Activated CD4-positive, alpha-beta T cell treated with anti-CD3 and anti-CD28 coated beads, Interleukin-2, amount 50 U/mL, for 48 hours (primary cell): ENCODE results near the gene E2F4.
A peak's percentile ranks its signal among the peaks of the same experiment; 100 is the strongest.

ENCODE experiments used
- DNase-seq, 2 experiments: peaks; one replicate each; pipeline ENCODE4 v3.0.0-alpha.2; 2020

The E2F4 gene, protein sequence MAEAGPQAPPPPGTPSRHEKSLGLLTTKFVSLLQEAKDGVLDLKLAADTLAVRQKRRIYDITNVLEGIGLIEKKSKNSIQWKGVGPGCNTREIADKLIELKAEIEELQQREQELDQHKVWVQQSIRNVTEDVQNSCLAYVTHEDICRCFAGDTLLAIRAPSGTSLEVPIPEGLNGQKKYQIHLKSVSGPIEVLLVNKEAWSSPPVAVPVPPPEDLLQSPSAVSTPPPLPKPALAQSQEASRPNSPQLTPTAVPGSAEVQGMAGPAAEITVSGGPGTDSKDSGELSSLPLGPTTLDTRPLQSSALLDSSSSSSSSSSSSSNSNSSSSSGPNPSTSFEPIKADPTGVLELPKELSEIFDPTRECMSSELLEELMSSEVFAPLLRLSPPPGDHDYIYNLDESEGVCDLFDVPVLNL

DNA sequence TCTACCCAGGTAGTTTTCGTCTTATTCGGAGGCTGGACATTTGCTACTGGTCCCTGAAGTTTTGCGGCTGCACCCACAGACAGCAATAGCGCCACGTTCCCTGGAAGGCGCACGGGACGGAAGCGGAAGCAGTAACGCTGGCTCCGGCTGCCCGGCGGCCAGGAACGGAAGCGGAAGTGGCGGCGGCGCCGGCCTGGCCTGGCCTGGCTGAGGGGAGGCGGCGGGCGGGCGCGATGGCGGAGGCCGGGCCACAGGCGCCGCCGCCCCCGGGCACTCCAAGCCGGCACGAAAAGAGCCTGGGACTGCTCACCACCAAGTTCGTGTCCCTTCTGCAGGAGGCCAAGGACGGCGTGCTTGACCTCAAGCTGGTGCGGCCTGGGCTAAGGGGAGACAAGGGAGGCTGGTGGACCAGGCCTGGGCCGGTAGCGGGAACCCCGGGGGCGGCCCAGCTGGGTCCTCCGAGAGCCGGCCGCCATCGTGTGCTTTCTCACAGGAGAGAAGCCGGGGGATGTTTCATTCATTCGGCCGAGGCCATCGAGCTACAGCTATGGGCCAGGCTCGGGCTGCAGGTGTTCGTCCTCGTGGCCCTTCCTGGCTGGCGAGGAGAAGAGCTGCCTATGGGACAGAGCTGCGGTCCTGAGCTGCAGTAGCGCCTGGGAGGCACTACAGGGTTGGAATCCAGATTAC lies at the start of gene E2F4:
Gene E2F4, plus strand, starts transcription at position 161 of the 687 bp plus-strand sequence. Its CDS starts 73 bp downstream, at position 234.
- DNase-seq = peak; percentile 89 to 91

DNA sequence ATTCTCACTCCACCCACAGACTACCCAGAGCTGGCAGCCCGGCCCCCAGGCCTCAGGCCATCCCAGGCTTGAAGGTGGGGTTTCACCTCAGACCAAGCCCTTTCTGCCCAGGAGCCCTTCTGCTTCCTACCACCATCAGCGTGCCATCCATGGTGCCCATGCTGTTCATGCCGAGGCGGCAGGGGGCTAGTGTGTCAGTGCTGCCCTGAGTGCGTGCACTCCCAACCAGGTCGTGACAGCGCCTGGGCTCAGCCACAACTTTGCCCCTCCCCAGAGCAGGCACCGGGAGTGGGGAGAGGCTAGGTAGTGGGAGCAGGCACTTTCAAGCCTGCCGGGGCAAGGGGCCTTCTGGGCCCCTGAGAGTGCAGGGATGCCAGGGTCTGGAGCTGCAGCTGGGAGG lies 49.6 kb upstream of the E2F4 start:
- DNase-seq = no peak

DNA sequence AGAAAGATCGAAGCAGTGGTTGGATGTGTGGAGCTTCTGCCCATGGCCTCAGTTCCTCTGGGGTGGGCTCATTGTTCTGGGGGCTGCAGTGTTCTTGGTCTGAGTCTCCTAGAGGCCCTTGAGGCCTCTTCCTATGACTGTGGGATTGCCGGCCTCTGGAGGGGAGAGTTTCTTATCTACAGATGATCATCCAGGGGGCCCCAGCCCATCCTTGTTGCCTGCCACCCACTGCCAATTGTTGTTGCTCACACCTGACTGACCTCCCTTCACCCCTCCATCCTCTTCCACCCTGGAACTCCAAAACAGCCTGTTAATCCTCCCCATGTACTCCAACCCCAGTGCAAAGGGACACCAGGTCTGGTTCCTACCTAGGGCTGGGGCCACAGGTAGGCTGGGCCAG lies 47.0 kb upstream of the E2F4 start:
- DNase-seq = no peak

DNA sequence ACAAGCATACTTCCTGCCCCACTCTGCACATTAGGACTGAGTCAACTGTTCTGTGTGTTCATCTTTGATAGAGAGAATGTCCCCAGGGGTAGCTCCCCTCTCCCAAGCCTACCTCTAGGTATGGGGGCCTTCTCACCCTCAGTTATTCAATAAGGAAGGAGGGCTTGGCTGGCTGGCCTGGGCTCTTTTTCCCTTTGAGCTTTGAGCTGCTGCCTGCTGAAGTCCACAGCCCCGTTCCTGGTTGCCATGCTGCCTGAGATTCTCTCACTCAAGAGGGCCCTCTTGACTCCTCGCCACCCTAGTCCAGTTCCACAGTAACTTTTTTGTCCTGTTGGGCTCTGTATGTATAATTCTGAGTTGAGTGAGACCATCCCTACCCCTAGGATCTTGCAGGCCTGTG lies 46.2 kb upstream of the E2F4 start:
- no peak for DNase-seq

DNA sequence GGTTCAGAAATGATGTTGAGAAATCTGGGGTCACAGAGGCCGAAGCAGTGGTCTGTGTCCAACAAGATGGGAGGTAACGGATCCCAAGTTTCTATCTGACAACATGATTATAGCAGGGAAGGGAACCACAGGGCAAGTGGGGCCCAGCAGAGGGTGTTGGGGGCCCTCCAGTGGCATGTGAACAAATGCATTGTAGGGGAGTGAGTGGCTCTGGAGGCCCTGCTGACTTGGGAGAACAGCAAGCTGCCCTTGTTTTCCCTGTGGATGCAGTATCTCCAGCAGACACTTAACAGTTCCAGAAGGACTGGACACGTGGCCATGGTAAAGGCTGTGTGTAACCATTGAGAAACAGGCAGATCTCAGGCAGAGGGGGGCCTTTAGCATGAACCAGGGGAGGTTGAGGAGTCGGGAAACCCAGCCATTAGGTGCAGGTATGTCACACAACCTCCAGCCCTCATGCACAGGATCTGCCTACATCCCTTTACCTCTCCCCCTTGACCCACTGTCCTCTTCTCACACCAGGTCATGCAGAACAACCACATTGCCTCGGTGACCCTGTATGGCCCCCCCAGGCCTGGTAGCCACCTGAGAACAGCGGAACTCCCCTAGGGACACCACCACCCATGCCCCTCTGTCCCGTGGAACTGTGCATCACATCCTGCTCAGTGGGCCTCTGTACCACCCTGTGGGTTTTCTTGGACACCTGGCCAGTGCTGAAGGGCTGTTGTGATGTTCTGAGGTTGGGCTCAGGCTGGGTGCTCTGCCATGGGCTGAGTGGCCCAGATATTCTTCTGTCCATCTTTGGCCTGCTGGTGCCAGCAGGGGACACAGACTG lies 45.2 kb upstream of the E2F4 start:
- DNase-seq = no peak

DNA sequence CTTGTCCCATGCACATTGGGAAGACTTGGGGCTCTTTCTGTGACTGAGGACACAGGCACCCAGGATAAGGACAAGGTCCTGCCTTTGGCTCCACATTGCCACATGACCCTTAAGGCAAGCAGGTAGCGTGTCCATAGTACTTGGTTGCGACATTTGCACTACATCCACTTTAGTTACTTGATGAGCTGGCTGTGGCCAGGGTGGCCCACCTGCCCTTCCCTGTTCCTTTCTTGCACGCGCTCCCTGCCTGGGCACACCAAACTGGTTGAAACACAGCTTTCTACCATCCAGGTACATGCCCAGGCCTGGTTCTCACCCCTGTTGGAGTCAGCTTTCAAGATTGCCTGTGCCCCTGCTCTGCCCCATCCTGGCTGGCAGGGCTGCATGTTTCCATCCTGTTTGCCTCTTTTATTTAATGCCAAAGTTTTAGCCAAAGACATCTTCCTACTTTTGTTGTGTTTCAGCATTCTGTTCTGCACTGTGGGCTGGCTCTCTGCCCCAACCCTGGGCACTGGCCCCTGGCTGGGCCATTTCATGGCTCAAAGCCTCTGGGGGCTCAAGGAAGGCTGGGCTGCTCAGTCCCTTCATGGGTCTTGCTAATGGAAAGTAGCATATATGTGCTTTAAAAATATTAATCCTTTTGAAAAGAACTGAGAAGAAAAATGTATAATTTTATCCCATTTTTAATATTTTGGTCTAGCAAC lies 44.4 kb upstream of the E2F4 start:
- no peak for DNase-seq

DNA sequence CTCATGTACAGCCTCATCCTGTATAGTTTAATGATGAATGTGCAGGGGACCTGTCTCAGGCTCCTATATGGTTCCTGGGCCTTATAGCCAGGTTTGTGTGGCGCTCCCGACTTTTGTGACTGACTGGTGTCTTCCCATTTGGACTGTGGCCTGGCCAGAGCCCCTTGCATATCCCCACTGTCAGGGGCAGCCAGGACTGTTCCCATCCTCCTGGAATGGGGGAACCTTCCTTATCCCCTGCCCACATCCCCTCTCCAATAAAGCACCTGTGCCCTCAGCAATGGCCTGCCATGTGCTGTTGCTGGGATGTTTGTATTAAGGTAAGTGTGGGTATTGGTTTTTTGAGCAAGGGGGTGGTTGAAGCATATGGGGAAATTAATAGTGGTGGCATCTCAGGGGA lies 43.7 kb upstream of the E2F4 start:
- DNase-seq = no peak

DNA sequence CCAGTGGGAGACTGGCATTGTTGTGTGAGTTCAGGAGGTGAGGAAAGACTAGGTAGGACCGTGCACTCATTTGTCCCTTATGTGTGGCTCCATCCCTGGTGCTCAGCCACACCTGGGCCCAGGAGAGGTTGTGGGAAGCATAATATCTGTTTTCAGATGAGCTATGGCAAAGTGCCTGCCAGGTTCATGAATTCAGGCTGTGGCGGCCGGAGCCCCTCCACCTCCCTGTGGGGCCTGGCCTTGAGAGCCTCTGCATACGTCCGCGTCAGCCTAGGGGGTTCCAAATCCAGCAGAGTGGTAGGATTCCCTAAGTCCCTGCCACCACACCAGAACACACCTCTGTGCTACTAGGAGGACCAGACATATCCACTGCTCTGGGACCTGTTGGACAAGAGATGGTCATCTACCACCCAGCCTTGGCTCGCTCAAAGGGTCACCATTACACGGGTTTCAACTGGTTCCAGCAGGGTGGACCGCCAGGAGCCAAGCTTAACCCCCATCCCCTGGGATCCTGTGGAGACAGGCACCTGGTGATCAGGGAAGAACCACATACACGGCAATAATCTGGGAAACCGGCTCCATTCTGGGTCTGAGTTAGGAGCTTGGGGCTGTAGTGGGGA lies 43.2 kb upstream of the E2F4 start:
- no peak for DNase-seq

DNA sequence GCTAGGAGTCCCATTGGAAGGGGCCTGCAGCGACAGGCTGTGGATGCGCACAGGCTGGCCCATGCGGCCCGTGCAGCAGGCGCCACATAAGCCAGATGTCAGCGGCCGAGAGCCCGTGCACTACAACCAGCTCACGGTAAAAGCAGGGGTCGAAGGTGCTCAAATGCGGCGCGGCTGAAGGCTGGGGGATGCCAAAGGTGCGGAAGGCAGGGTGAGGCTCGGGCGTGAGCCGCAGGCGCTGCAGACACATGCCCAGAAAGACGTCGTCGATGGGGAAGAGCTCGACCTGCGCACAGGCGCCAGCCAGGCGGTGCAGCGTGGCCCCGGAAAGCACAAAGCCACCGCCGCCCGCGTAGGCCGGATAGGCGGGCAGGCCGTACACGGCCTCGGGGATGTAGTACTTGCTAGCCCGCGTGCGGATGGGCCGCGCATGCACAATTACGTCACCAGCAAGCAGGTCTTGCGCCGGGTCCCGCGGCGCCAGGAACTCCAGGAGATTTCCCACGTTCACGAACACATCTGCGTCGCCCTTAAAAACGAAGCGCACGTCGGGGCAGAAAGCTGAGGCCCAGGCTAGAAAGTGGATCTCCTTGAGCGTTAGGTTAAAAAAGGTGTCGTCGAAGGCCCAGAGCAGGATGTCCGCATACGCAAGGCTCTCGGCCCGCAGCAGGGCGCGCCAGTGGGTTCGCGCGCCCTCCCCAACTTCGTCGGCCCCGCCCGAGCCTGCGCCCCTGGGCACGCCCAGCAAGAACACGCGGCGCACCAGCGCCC lies 42.5 kb upstream of the E2F4 start:
- DNase-seq = no peak

DNA sequence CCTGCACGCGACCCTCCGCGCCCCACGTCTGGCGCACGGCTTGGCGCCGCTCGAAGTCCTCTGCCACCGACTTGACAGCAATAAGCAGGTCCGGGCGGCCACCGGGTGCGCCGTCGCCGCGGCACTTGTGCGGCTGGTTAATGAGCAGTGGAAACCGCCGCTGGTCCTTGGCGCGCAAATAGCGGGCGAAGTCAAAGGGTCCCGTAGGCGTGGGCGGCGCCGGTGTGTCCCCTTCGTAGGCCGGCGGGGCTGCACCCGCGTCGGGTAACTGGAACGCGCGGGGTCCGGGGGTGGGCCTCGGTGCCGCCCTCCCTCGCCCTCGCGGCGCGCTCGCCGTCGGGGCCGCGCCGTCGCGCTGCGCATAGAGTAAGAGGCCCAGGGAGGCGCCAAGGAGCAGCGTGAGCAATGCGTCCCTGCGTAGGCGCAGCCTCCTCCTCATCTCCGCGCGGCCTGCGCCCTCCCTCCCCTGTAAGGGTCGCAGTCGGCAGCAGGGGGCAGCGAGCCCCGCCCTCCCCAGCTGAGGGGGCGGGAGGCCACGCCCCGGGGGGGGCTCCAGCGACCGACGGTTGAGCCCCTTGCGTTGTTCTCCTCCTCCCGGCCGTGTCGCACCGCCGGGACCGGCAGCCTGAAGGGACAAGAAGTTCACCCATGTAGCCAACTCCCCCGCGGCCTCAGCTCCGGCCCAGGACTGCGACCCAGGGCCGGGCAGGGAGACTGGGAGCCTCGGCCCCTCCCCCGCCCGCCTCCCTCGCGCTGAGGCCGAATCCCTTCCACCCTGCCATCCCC lies 41.7 kb upstream of the E2F4 start:
- peak; percentile 60 to 62 for DNase-seq

DNA sequence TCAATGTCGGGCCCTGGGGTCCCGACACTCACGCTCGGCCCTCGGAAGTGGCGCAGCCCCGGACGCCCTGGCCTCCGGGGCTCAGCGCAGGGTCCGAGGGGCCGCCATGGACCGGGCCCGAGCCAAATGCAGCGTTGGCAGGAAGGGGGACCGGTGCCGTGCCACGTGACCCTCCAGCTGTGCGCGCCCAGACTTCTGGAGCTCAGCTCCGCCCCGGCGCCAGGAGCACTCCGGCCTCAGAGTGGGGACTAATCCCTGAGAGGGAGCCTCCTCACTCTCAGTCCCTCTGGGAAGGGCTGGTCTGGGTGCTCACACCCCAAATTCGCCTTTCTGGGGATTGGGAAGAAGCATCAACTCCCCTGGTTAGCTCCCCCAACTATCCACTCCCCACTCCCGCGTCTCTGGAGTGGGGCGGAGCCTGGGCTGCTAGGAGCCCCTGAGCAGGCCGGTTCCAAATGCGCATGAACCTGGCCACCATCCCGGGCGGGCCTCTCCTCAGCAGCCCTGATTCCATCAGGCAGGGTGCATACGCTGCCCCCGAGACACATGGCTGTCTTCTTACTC lies 41.0 kb upstream of the E2F4 start, which contains the start of gene B3GNT9:
Gene B3GNT9, minus strand, starts transcription at position 166 of the 564 bp plus-strand sequence. CDS start 513 bp downstream, outside the sequence.
- peak; percentile 55 to 69 for DNase-seq

DNA sequence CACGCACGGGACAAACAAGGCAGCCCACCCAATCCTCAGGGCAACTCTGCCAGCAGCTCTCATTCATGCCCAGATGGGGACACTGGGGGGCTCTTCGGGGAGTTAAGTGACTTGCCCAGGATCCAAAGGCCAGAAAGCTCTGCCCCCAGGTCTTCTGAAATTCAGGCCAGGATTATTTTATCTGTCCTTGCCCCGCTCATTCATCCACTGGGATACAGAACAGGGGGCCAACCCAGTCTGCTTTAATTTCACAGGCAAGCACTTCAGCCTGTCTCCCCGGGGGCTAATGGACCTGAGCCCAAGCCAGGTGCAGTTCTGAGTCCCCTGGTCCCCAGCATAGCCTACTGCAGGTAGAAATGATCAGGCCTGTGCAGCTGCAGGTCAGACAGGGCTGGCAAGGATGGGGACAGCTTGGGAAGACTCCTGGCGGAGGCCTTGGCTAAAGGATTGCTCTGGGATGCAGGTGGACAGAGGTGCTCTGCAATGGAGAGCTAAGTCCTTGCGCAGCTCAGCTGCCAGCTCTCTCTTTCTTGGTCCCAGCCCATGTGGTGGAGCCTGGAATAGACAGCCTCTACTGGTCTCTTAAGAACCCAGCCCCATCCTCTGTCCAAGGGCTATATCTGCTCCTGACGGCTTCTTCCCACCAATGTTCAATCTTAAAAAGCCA lies 40.4 kb upstream of the E2F4 start:
- DNase-seq = peak in 1 of 2 experiments; percentile 13

DNA sequence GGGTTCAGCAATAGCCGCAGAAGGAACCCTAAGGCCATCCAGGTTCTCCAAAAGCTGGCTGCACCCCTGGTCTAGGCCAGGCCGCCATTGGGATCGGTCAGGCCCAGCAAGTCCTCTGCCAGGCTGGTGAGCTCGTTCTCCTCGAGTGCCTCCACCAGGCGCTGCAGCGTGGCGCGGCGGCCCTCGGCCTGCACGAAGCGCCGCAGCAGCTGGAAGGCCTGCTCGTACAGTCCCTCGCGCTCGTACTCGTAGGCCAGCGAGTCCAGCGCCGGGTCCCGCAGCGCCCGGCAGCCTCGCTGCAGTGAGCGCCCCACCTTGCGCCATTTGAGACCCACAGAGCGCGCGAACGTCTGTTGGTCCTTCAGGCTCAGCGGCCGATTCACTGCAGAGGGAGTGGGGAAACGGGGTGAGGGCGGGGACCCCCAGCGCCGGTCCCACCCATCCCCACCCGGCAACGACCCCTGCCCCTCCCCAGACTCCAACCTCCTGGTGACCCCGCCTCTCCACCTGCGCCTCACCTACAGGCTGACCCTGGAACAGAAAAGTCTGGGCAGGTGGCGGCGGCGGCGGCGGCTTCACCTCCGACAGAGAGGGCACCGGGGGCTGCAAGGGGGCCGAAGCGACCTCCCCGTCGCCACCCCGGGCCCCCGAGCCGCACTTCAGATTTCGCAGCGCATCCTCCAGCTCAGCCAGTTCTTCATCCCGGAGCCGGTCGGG lies 37.2 kb upstream of the E2F4 start:
- no peak for DNase-seq

DNA sequence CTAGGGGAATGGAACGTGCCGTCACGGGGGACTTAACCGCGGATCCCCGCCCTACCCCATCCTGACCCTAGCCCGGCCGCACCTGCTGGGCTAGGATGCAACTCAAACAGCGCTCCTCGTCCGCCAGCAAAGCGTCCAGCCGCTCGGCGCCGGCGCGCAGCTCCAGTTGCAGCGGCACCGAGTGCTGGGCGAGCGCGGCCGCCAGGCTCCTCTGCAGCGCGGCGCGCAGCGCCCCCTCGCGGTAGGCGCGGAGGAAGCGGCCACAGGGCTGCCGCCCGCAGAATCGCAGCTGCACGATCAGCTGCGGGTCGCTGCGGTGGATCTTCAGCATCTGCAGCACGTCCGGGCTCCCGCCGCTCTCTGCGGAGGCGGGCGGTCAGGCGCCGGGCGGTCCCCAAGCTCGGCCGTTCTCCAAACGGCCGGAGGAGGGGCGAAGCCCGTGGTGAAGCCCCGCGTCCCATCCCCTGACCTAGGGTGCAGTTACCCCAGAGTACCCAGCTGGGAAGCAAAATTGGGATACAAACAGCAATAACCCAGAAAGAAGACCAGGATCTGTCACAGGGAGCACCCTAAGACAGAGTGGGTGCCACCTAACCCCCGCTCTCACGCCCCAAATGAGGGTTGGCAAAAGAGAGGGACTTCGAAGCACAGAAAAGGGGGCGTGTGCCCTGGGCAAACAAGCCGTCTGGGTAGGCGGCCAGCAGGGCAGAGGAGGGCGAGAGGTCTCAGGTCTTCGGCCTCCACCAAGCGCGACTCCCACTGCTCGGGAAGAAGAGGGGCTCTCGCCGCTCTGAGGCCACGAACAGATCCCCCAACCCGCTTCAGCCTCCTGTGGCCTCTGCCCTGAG lies 36.4 kb upstream of the E2F4 start:
- peak; percentile 79 to 82 for DNase-seq

DNA sequence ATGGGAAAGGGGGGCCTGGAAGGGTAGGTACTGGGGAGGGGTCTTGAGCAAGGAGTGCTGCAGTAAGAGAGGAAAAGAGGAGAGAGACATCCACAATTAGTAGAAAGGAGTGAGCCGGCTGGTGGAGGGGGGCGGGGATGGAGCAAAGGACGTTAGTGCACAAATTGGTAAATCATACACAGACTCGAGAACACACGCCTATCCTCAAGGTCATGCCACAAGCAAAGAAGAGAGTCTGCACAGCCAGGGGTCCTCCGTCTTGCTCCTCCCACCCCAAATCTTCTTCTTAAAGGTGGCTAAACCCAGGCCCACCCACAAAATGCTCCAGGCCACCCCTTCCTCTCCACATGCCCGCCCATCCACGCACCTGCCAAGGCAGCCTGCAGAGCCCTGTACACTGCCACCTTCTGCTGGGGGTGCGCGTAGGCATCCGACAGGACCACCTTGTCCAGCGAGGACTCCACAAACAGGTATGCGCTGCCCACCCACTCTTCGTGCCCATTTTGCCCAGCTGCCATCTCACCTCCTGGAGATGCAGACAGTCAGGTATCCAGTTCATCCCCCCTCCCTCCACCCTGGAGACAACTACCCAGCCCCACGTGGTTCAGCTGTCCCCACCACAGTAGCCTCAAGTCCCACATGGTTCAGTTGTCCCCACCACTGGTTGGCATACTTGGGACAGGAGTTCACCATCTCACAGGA lies 35.7 kb upstream of the E2F4 start:
- no peak for DNase-seq

DNA sequence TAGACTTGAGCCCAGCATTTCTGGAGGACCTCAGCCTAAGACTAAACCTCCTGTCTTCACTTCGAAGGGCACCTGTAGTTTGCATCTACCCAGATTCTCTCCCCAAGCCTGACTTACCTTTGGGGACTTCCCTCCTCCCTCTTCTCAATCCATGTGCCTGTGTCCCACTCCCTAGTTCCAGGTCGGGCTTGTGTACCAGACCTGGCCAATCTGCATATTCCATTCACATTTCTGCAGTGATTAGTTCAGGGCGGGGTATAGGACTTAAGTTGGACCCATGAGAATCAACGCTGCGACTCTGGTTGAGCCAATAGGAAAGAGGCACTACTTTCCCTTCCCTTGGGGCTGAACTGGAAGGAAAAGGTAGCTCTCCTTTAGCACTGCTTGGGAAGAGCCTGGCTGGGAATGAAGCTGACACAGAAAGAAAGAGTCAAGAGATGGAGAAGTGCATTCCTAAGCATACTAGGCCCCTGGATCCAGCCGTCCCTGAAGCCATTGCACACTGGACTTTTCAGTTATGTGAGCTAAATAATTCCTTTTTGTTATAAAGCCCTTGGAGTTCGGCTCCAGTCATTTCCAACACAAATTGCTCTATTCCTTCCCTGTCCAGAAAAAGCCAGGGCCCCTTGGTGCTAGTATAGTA lies 34.7 kb upstream of the E2F4 start:
- DNase-seq = no peak
